GM19455 (cell line): ENCODE results near the gene ADH7.

Source experiments
- ATAC-seq: cut with Tn5 transposase; IDR thresholded peaks from one replicate; pipeline ENCODE4 v1.9.1; 2021; ENCODE audit not compliant: unreplicated experiment

ADH7 gene

GRCh38 chr4:99435154-99435553 is at the start of gene ADH7:
TSS of gene ADH7 (minus strand) at chr4:99435342. CDS start at chr4:99435233, 109 bp downstream.
- no peak for ATAC-seq

GRCh38 chr4:99483636-99484035 is 48.5 kb upstream of the ADH7 start:
- ATAC-seq = no peak

- ATAC-seq = no peak
Measured at GRCh38 chr4:99473131-99473530, 38.0 kb upstream of the ADH7 start.

GRCh38 chr4:99471896-99472295 is 36.8 kb upstream of the ADH7 start:
- ATAC-seq = no peak

GRCh38 chr4:99471349-99471748 is 36.2 kb upstream of the ADH7 start:
- ATAC-seq = no peak

GRCh38 chr4:99468889-99469288 is 33.7 kb upstream of the ADH7 start:
- ATAC-seq = no peak

- ATAC-seq = no peak
Measured at GRCh38 chr4:99467887-99468286, 32.7 kb upstream of the ADH7 start.

- no peak for ATAC-seq
Measured at GRCh38 chr4:99463566-99463965, 28.4 kb upstream of the ADH7 start.

GRCh38 chr4:99462875-99463464 is 27.8 kb upstream of the ADH7 start:
- peak; percentile 96 for ATAC-seq

GRCh38 chr4:99461623-99462401 is 26.7 kb upstream of the ADH7 start:
- no peak for ATAC-seq

- no peak for ATAC-seq
Measured at GRCh38 chr4:99459546-99460042, 24.5 kb upstream of the ADH7 start.

- no peak for ATAC-seq
Measured at GRCh38 chr4:99458911-99459447, 23.8 kb upstream of the ADH7 start.

GRCh38 chr4:99457676-99458075 is 22.5 kb upstream of the ADH7 start:
- ATAC-seq = no peak

- no peak for ATAC-seq
Measured at GRCh38 chr4:99457270-99457669, 22.1 kb upstream of the ADH7 start.

GRCh38 chr4:99447513-99447912 is 12.4 kb upstream of the ADH7 start:
- no peak for ATAC-seq

- peak; percentile 82 for ATAC-seq
Measured at GRCh38 chr4:99447079-99447478, 11.9 kb upstream of the ADH7 start.

GRCh38 chr4:99438405-99438780 is 3.3 kb upstream of the ADH7 start:
- no peak for ATAC-seq

GRCh38 chr4:99437723-99438404 is 2.7 kb upstream of the ADH7 start:
- ATAC-seq = no peak

- ATAC-seq = no peak
Measured at GRCh38 chr4:99436976-99437722, 2.0 kb upstream of the ADH7 start.

- no peak for ATAC-seq
Measured at GRCh38 chr4:99436462-99436861, 1.3 kb upstream of the ADH7 start.

- ATAC-seq = no peak
Measured at GRCh38 chr4:99430106-99430505, 5.0 kb downstream of the ADH7 start.
